IMR-90 (cell line): ENCODE results near the gene NELFE. TPM values are rescaled to one million over a fixed set of nuclear protein-coding genes. Genes with fewer than 3 reads are reported as not detected.

Source experiments
- ATAC-seq: fragments of 200-7000 bp; cut with Tn5 transposase; 2 replicates; pipeline ENCODE4 v1.9.1; 2020; ENCODE audit warnings: low read depth, mild to moderate bottlenecking, moderate library complexity
- Bru-seq: library from RNA; stranded (reverse); fragments of 400-500 nt; gene quantifications from one replicate; lab custom pipeline; 2021; lab: Mats Ljungman, UMichigan
- BruChase-seq, 2 experiments: library from RNA; stranded (reverse); fragments of 400-500 nt; gene quantifications; one replicate each; lab custom pipeline; 2021; lab: Mats Ljungman, UMichigan
- BruUV-seq: library from RNA; stranded (reverse); fragments of 400-500 nt; replicated peaks from 2 replicates; lab custom pipeline; 2021; lab: Mats Ljungman, UMichigan
- CTCF ChIA-PET: fragments of 300-600 bp; formaldehyde crosslinking; extraction: SDS; loops from one replicate; lab custom pipeline; 2021; ENCODE audit warnings: antibody characterized with exemption; lab: Yijun Ruan, JAX
- POLR2A ChIA-PET: fragments of 300-600 bp; sonication (Branson Sonifier 250); formaldehyde crosslinking; loops from one replicate; lab custom pipeline; 2022; ENCODE audit warnings: antibody characterized with exemption; ENCODE audit not compliant: unreplicated experiment; lab: Charles Lee
- DNase-seq: peaks from one replicate; pipeline ENCODE4 v3.0.0; 2013
- H2AFZ ChIP-seq: replicated peaks from 2 replicates; pipeline ENCODE3; 2013; ENCODE audit warnings: low read length, mild to moderate bottlenecking; ENCODE audit not compliant: poor library complexity
- H2AK5ac ChIP-seq: 2 replicates; pipeline ENCODE4 v1.6.1; 2013; ENCODE audit warnings: low read depth, low read length, inconsistent platforms
- H2AK9ac ChIP-seq: replicated peaks from 2 replicates; pipeline ENCODE3; 2013; ENCODE audit warnings: mild to moderate bottlenecking, low read depth, low read length, moderate library complexity; ENCODE audit not compliant: poor library complexity
- H2BK120ac ChIP-seq: 2 replicates; pipeline ENCODE4 v1.6.1; 2013; ENCODE audit warnings: low read depth, low read length, inconsistent platforms
- H2BK15ac ChIP-seq: 3 replicates; pipeline ENCODE4 v1.6.1; 2013; ENCODE audit warnings: low read depth, low read length, inconsistent platforms
- H2BK20ac ChIP-seq: 2 replicates; pipeline ENCODE4 v1.6.1; 2013; ENCODE audit warnings: low read depth, mild to moderate bottlenecking, inconsistent platforms, low read length, moderate library complexity
- H2BK5ac ChIP-seq: 2 replicates; pipeline ENCODE4 v1.6.1; 2013; ENCODE audit warnings: mild to moderate bottlenecking, low read depth, low read length, inconsistent platforms; ENCODE audit not compliant: poor library complexity, severe bottlenecking
- H3K14ac ChIP-seq: replicated peaks from 2 replicates; pipeline ENCODE4 v1.6.1; 2013; ENCODE audit warnings: low read depth, low read length, inconsistent platforms
- H3K18ac ChIP-seq: 2 replicates; pipeline ENCODE4 v1.6.1; 2013; ENCODE audit warnings: low read depth, low read length, control low read depth
- H3K23ac ChIP-seq: 2 replicates; pipeline ENCODE4 v1.6.1; 2013; ENCODE audit warnings: low read depth, low read length, inconsistent platforms
- H3K27ac ChIP-seq: 2 replicates; pipeline ENCODE4 v1.5.1; 2013; ENCODE audit warnings: mild to moderate bottlenecking, control low read depth, low read length; ENCODE audit not compliant: insufficient read depth
- H3K27me3 ChIP-seq: 2 replicates; pipeline ENCODE4 v1.6.1; 2013; ENCODE audit warnings: low read length; ENCODE audit not compliant: control insufficient read depth, insufficient read depth
- H3K36me3 ChIP-seq: 2 replicates; pipeline ENCODE4 v1.6.1; 2013; ENCODE audit warnings: low read length, mixed read lengths; ENCODE audit not compliant: control insufficient read depth, insufficient read depth
- H3K4ac ChIP-seq: 2 replicates; pipeline ENCODE4 v1.6.1; 2013; ENCODE audit warnings: low read depth, low read length, inconsistent platforms
- H3K4me1 ChIP-seq: 2 replicates; pipeline ENCODE4 v1.6.1; 2013; ENCODE audit warnings: low read length, mixed read lengths; ENCODE audit not compliant: control insufficient read depth, insufficient read depth
- H3K4me2 ChIP-seq: 2 replicates; pipeline ENCODE4 v1.6.1; 2013; ENCODE audit warnings: low read depth, mild to moderate bottlenecking, control low read depth, low read length, moderate library complexity
- H3K4me3 ChIP-seq: 2 replicates; pipeline ENCODE4 v1.5.1; 2013; ENCODE audit warnings: low read depth, mild to moderate bottlenecking, control low read depth, low read length, moderate library complexity; ENCODE audit not compliant: insufficient read depth
- H3K56ac ChIP-seq: 2 replicates; pipeline ENCODE4 v1.6.1; 2013; ENCODE audit warnings: low read length, inconsistent platforms; ENCODE audit not compliant: insufficient read depth; ENCODE audit errors: extremely low read depth
- H3K79me1 ChIP-seq, 2 experiments: 2 replicates each; pipeline ENCODE4 v1.6.1; 2013; ENCODE audit warnings: low read length in 2 of 2, inconsistent platforms in 1 of 2, low read depth in 1 of 2
- H3K9ac ChIP-seq: 2 replicates; pipeline ENCODE4 v1.6.1; 2013; ENCODE audit warnings: low read depth, low read length, control low read depth
- H3K9me1 ChIP-seq: 2 replicates; pipeline ENCODE4 v1.6.1; 2013; ENCODE audit warnings: low read length, inconsistent platforms; ENCODE audit not compliant: insufficient read depth
- H3K9me3 ChIP-seq: 2 replicates; pipeline ENCODE4 v1.6.1; 2013; ENCODE audit warnings: low read length; ENCODE audit not compliant: control insufficient read depth, insufficient read depth
- H4K20me1 ChIP-seq: 2 replicates; pipeline ENCODE4 v1.6.1; 2013; ENCODE audit warnings: low read length, inconsistent platforms; ENCODE audit not compliant: insufficient read depth
- H4K5ac ChIP-seq: 2 replicates; pipeline ENCODE4 v1.6.1; 2013; ENCODE audit warnings: mild to moderate bottlenecking, low read depth, low read length, control low read depth
- H4K8ac ChIP-seq, 2 experiments: 2 replicates each; pipeline ENCODE4 v1.6.1; 2013; ENCODE audit warnings: low read depth in 2 of 2, low read length in 2 of 2, control low read depth in 1 of 2, inconsistent platforms in 1 of 2
- H4K91ac ChIP-seq: 2 replicates; pipeline ENCODE4 v1.6.1; 2013; ENCODE audit warnings: low read depth, low read length, inconsistent platforms; ENCODE audit not compliant: insufficient read depth
- BHLHE40 ChIP-seq: fragments of 150-350 bp; IDR thresholded peaks from 2 replicates; pipeline ENCODE4 v1.6.1; 2016; ENCODE audit warnings: mild to moderate bottlenecking, low read depth, low read length
- CHD1 ChIP-seq: IDR thresholded peaks from 2 replicates; pipeline ENCODE4 v1.6.1; 2012; ENCODE audit warnings: low read depth, low read length, improper control_type of control experiment
- CTCF ChIP-seq: conservative IDR thresholded peaks from 2 replicates; pipeline ENCODE4 v1.5.1; 2012; ENCODE audit warnings: mild to moderate bottlenecking, low read depth, low read length, improper control_type of control experiment
- FOS ChIP-seq: fragments of 150-350 bp; IDR thresholded peaks from 2 replicates; pipeline ENCODE4 v1.6.1; 2016; ENCODE audit warnings: low read depth, low read length
- MAFK ChIP-seq: IDR thresholded peaks from 2 replicates; pipeline ENCODE4 v1.6.1; 2012; ENCODE audit warnings: low read depth, low read length, improper control_type of control experiment
- MAZ ChIP-seq: IDR thresholded peaks from 2 replicates; pipeline ENCODE4 v1.6.1; 2012; ENCODE audit warnings: low read depth, mild to moderate bottlenecking, low read length, improper control_type of control experiment, moderate library complexity, borderline replicate concordance
- NFE2L2 ChIP-seq: fragments of 150-350 bp; IDR thresholded peaks from 2 replicates; pipeline ENCODE4 v1.6.1; 2016; ENCODE audit warnings: low read depth, mild to moderate bottlenecking, low read length
- POLR2A ChIP-seq: IDR thresholded peaks from 2 replicates; pipeline ENCODE4 v1.6.1; 2012; ENCODE audit warnings: mild to moderate bottlenecking, low read depth, low read length
- RAD21 ChIP-seq: IDR thresholded peaks from 2 replicates; pipeline ENCODE4 v1.6.1; 2012; ENCODE audit warnings: low read length, improper control_type of control experiment
- RCOR1 ChIP-seq: IDR thresholded peaks from 2 replicates; pipeline ENCODE4 v1.6.1; 2012; ENCODE audit warnings: mild to moderate bottlenecking, low read length, improper control_type of control experiment; ENCODE audit not compliant: insufficient replicate concordance
- SMC3 ChIP-seq: fragments of 150-350 bp; IDR thresholded peaks from 2 replicates; pipeline ENCODE4 v1.6.1; 2016; ENCODE audit warnings: low read depth, mild to moderate bottlenecking, antibody characterized with exemption, low read length, moderate library complexity
- WGBS, 2 experiments: methylation state at CpG; one replicate each; pipeline versions ENCODE4 v1.1.5 to v1.1.7; 2013; ENCODE audit warnings: missing lambda C conversion rate in 2 of 2; ENCODE audit not compliant: insufficient read length in 1 of 2; ENCODE audit errors: extremely low coverage in 2 of 2; 5-methylcytosine and 5-hydroxymethylcytosine counted together
- dilution Hi-C: fragments of 300-500 bp; cut with HindIII; formaldehyde crosslinking; loops from one replicate; pipeline ENCODE4 v1.14.3; 2018; ENCODE audit warnings: low sequenced_read_pairs; ENCODE audit not compliant: unreplicated experiment
- in situ Hi-C: fragments of 300-500 bp; cut with MboI; formaldehyde crosslinking; loops from 3 replicates; pipeline ENCODE4 v1.14.3; 2019; ENCODE audit warnings: low sequenced_read_pairs, inconsistent platforms, mixed read lengths
- intact Hi-C: fragments of 100-400 bp; cut with micrococcal nuclease; formaldehyde crosslinking; loops from 2 replicates; pipeline ENCODE4 v1.10.0; 2022
- long read RNA-seq: library from polyadenylated mRNA; unstranded; transcript quantifications from one replicate; pipeline ENCODE4 v2.0.0, GENCODE V29; 2021; ENCODE audit not compliant: unreplicated experiment
- polyA plus RNA-seq, 3 experiments: library from polyadenylated mRNA; depleted of rRNA; stranded (reverse); fragments of >200 nt; gene quantifications; 2 replicates each; pipeline ENCODE4 v1.2.3, GENCODE V29; 2012; ENCODE audit warnings: low replicate concordance in 1 of 3
- total RNA-seq: library from RNA; depleted of rRNA; stranded (reverse); fragments of >200 nt; gene quantifications from 2 replicates; pipeline ENCODE4 v1.2.3, GENCODE V29; 2012; rRNA removed

The NELFE gene
- total RNA-seq (76.0 and 90.8 TPM in 2 replicates), polyA plus RNA-seq (2012; rRNA removed) (63.6 and 65.4 TPM in 2 replicates), Bru-seq, nascent RNA (percentile 66 among the genes with signal in this experiment), BruChase-seq, experiment 1, labeled RNA remaining after a 6-hour chase (percentile 65 among the genes with signal in this experiment), BruChase-seq, experiment 2, labeled RNA remaining after a 2-hour chase (percentile 56 among the genes with signal in this experiment)
- 48.3 and 75.0 TPM in 2 replicates for polyA plus RNA-seq (2012; cell fraction: cytosol; rRNA removed)
- 32.9 and 59.1 TPM in 2 replicates for polyA plus RNA-seq (2012; cell fraction: nucleus; rRNA removed; ENCODE audit: low replicate concordance)
- long read RNA-seq, transcript NELFE-202 (11 exons, 1,584 nt), result major isoform, 72 of 88 reads
- long read RNA-seq, partial matches to known transcripts, result 9 of 88 reads
- long read RNA-seq, other reads (novel, unspliced or antisense), result 7 of 88 reads

GRCh38 chr6:31958741-31959739 is at the start of gene NELFE, which contains the start of gene SKIC2:
Gene NELFE (minus strand): TSS chr6:31958971. CDS start chr6:31958446, 525 bp downstream.
Gene SKIC2 (plus strand): TSS chr6:31959175. CDS start chr6:31959193, 18 bp downstream.
- BruUV-seq, result no TSS peak
- peaks cover 12% of the 10 kb centered on the region for H3K9me1 ChIP-seq
- H3K56ac ChIP-seq, result peak within 1 kb of the TSS; percentile 88
- peak within 1 kb of the TSS; percentile 98 for H4K8ac ChIP-seq
- peak within 1 kb of the TSS; percentile 87 for H3K23ac ChIP-seq
- H3K27me3 ChIP-seq, result no peaks in the 10 kb centered on the region
- peak within 1 kb of the TSS; percentile 99 for H2AK5ac ChIP-seq
- dilution Hi-C loops, result no loop called here
- peaks cover 7% of the 10 kb centered on the region; the same call in 1 of the 2 replicates for H3K4me1 ChIP-seq
- ChIA-PET POLR2A (interaction anchor here (0.6 to 2.6 kb wide), 3 partner anchors 13 to 303 kb away, joined by 3 to 10 read pairs (median 3); partner anchors contain the start of genes APOM and DXO), CTCF (no interaction called here)
- in situ Hi-C loops, result no loop called here
- H2AFZ ChIP-seq, result peak within 1 kb of the TSS; percentile 92
- peak within 1 kb of the TSS; percentile 55; the same call in 2 of the 3 replicates for H2BK15ac ChIP-seq
- peaks cover 33 to 43% of the 10 kb centered on the region in 2 experiments for H3K79me1 ChIP-seq
- intact Hi-C loops, result loop anchor here (1.0 to 5.0 kb wide), 3 partner anchors 13 to 195 kb away; partner anchors contain the start of genes DXO and PPT2
- no peaks in the 10 kb centered on the region for H3K9me3 ChIP-seq
- peak within 1 kb of the TSS; percentile 74 for H3K27ac ChIP-seq
- peak within 1 kb of the TSS; percentile 97 for H3K4ac ChIP-seq
- H2BK5ac ChIP-seq, result peak within 1 kb of the TSS; percentile 77
- peak within 1 kb of the TSS; percentile 92 for H4K91ac ChIP-seq
- peak within 1 kb of the TSS; percentile 38; the same call in 1 of the 2 replicates for H2BK20ac ChIP-seq
- H3K18ac ChIP-seq, result peak within 1 kb of the TSS; percentile 17
- H3K4me2 ChIP-seq, result peak within 1 kb of the TSS; percentile 98
- H3K36me3 ChIP-seq, result peaks cover 49% of the 10 kb centered on the region
- H2AK9ac ChIP-seq, result peak within 1 kb of the TSS; percentile 99
- peak within 1 kb of the TSS; percentile 93 for H3K9ac ChIP-seq
- no peaks in the 10 kb centered on the region for H4K20me1 ChIP-seq
- DNase-seq, result peak; percentile 98
- H4K5ac ChIP-seq, result peak within 1 kb of the TSS; percentile 89
- peak within 1 kb of the TSS; percentile 99 for H3K14ac ChIP-seq
- peak within 1 kb of the TSS; percentile 75 for H3K4me3 ChIP-seq
- peak; percentile 99 for ATAC-seq
- peak within 1 kb of the TSS; percentile 60 for H2BK120ac ChIP-seq
- 0% methylated on average over 31 of the region's 59 CpGs; no CpG with 5 or more reads in 1 of the 2 experiments for WGBS, 2 experiments
- TF ChIP-seq CTCF, result no peak
- TF ChIP-seq POLR2A, result peak; percentile 64
- 0 out of 2 replicates have a peak, but pooled peaks have one; percentile 1 for TF ChIP-seq NFE2L2
- TF ChIP-seq FOS, result no peak
- TF ChIP-seq RCOR1, result no peak
- no peak for TF ChIP-seq SMC3
- TF ChIP-seq MAFK, result no peak; the same call in 1 of the 2 replicates
- peak; percentile 76; the same call in 1 of the 2 replicates for TF ChIP-seq CHD1
- peak; percentile 81; the same call in 1 of the 2 replicates for TF ChIP-seq MAZ
- peak; percentile 9; the same call in 1 of the 2 replicates for TF ChIP-seq RAD21
- 0 out of 2 replicates have a peak, but pooled peaks have one; percentile 3 for TF ChIP-seq BHLHE40
